Left hindlimb (tissue), 1 donor: ENCODE results near the gene FRMD4B.

ENCODE experiments used
- DNase-seq: peaks from one replicate; pipeline ENCODE4 v3.0.0-alpha.2; 2018

The FRMD4B gene

GRCh38 chr3:69403454-69403853 lies 17.6 kb upstream of the FRMD4B start:
- no peak for DNase-seq

- no peak for DNase-seq
Observed at GRCh38 chr3:69400683-69401082, 14.8 kb upstream of the FRMD4B start.

- DNase-seq = no peak
Observed at GRCh38 chr3:69392850-69393249, 7.0 kb upstream of the FRMD4B start.

- DNase-seq = no peak
Observed at GRCh38 chr3:69392415-69392814, 6.5 kb upstream of the FRMD4B start.

- DNase-seq = no peak
Observed at GRCh38 chr3:69391554-69391953, 5.7 kb upstream of the FRMD4B start.

GRCh38 chr3:69390771-69391170 lies 4.9 kb upstream of the FRMD4B start:
- DNase-seq = no peak

- DNase-seq = no peak
Observed at GRCh38 chr3:69389520-69390248, 3.8 kb upstream of the FRMD4B start.

- no peak for DNase-seq
Observed at GRCh38 chr3:69388241-69388640, 2.4 kb upstream of the FRMD4B start.

GRCh38 chr3:69386556-69387385 lies 883 bp upstream of the FRMD4B start:
- no peak for DNase-seq

- DNase-seq = peak; percentile 58
Observed at GRCh38 chr3:69385123-69385722, 665 bp downstream of the FRMD4B start.

GRCh38 chr3:69384326-69384725 lies 1.6 kb downstream of the FRMD4B start:
- DNase-seq = no peak

- DNase-seq = no peak
Observed at GRCh38 chr3:69379661-69380060, 6.2 kb downstream of the FRMD4B start.

GRCh38 chr3:69378112-69378802 lies 7.6 kb downstream of the FRMD4B start:
- DNase-seq = no peak

GRCh38 chr3:69377262-69377661 lies 8.6 kb downstream of the FRMD4B start:
- DNase-seq = no peak

GRCh38 chr3:69376731-69377130 lies 9.2 kb downstream of the FRMD4B start:
- no peak for DNase-seq

GRCh38 chr3:69371816-69372215 lies 14.1 kb downstream of the FRMD4B start:
- no peak for DNase-seq

- DNase-seq = no peak
Observed at GRCh38 chr3:69370901-69371301, 15.0 kb downstream of the FRMD4B start.

- peak; percentile 78 for DNase-seq
Observed at GRCh38 chr3:69370156-69370883, 15.6 kb downstream of the FRMD4B start.

- DNase-seq = no peak
Observed at GRCh38 chr3:69368129-69368741, 17.7 kb downstream of the FRMD4B start.

- no peak for DNase-seq
Observed at GRCh38 chr3:69367586-69367985, 18.3 kb downstream of the FRMD4B start.

GRCh38 chr3:69364354-69364753 lies 21.5 kb downstream of the FRMD4B start:
- no peak for DNase-seq

GRCh38 chr3:69360690-69361089 lies 25.2 kb downstream of the FRMD4B start:
- DNase-seq = no peak
